AG20443 (cell line): ENCODE data around the gene ISOC2.

ENCODE experiments used
- DNase-seq: peaks from one replicate; pipeline ENCODE4 v3.0.0; 2012; ENCODE audit warnings: low spot score, mixed read lengths

The ISOC2 gene

DNA sequence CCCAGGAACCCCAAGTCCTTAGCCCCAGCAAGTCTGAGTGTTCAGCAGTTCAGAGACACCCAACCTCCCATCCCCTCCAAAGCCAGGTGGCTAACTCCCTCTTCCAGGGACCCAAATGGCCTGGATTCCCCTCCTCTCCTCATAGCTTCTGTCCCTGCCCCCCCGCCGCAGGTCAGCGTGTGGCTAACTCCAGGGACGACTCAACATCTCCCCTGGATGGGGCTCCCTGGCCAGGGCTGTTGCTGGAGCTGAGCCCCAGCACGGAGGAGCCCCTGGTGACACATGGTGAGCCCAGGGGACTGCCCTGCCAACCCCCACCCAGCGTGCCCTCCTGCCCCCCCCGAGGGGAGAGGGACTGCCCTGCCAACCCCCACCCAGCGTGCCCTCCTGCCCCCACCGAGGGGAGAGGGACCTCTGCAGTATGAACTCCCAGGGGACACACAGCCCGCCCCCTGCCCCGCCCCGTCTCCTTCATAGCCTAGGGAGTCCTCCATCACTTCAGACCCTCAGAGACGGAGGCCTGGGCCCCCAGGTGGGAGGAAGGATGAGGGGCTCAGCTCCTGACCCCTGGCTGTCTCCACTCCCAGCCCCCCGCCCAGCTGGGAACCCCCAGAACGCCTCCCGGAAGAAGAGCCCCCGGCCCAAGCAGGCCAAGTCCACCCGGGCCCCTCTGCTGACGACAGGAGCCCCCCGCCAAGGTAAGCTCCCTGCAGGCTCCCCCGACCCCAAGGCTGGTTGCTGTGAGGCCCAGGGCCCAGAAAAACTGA, 28.5 kb upstream of the ISOC2 start:
- DNase-seq = no peak

DNA sequence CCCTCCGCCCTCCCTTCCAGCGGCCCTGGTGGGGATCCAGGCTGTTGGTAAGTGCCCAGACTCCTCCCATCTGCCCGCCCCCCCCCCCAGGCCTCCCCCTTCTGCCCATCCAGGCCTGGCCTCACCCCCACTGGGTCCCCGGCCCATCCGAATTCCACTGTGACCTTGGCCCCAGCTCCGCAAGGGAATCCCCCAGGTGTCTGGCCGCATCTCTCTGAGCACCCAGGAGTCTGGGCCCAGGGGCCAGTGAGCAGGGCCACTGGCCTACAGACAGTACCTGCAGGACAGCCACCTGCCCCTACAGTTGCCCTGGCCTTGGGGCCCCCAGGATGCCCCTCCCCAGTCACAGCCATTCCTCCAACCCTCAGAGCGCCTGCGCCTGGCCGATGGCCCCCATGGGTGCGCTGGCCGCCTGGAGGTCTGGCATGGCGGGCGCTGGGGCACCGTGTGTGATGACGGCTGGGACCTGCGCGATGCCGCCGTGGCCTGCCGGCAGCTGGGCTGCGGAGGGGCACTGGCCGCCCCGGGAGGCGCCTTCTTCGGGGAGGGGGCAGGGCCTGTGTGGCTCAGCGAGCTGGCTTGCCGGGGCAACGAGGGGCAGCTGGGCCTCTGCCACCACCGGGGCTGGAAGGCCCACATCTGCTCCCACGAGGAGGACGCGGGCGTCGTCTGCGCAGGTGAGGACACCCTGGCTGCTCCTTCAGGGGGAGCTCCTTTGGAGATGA, 27.7 kb upstream of the ISOC2 start:
- DNase-seq = peak; percentile 39

DNA sequence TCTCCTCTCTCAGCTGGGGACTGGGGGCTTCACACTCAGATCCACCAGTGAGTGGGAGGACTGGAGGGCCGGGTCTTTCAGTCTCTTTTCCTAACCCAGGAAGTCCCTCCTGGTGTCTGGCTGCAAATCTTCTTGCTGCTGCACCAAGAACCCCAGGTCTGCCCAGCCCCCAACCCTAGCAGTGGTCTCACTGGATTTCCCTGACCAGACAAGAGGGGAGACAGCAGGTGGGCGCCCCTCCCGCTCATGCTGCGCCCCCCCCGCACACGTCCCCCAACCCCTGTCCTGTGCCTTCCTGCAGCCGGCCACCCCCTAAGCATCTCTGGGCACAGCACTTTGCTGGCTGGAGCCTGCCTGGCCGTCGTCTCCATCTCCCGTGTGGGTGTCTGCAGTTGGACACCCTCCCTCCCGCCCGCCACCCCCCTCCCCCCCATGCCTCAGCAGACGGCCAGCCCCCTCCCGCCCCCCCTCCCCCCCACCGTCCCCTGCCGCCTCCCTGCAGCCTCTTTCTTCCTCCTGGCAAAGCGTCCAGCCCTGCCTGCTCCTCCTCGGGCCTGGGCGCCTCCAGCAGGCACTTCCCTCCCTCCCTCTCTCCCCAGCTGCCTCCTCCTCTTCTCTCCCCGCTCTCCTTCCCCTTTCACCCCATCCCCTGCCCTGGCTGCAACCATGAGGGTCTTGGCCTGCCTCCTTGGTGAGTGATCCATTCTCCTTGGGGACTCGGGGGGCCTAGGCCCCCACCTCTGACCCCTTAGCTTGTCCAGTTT, 26.7 kb upstream of the ISOC2 start, which contains the start of gene SSC5D:
SSC5D (plus strand) TSS at position 513 of the 764 bp plus-strand sequence; CDS start at position 667, 154 bp downstream.
- peak; percentile 69 for DNase-seq

DNA sequence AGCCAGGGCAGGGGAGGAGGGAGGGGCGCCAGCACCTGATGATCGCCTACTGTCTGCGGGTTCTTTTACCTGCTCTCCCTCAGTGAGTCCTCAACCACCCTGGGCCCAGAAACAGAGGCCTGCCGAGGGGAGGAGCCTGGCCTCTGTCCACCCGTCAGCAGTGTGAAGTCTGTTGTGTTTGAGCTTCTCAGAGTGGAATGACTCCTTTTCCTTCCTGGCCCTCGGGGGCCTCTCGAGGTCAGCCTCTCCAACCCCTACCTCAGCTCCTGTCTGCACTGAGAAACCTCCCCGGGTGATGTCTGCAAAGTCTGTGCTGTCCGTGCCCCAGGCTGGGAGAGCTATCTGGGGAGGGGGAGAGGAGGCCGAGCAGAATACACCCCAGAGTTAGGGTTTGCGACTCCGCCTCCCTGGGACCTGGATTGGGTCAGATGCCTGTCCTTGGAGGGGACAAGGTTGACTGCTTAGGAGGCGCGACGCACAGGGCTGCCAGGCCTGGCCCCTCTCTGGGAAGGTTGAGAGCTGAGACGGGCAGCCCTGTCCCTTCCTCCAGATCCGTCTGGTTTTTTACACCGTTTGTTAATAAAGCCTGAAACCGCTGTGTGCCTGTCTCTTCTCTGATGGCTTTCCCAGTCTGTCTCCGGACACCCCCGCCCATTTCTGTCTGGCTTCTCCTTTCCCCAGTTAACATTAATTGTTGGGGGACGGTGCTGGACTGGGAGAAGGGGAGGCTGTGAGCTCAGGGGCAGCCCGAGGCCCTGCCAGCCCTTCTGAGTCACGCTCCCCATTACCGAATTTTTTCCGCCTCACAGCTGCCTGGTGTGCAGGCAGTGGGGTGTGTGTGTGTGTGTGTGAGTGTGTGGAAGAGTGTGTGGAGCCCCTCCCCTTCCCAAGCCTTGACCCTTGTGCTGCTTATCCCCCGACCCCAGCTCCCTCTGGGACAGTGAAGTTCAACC, 25.8 kb upstream of the ISOC2 start:
- DNase-seq = peak; percentile 93

DNA sequence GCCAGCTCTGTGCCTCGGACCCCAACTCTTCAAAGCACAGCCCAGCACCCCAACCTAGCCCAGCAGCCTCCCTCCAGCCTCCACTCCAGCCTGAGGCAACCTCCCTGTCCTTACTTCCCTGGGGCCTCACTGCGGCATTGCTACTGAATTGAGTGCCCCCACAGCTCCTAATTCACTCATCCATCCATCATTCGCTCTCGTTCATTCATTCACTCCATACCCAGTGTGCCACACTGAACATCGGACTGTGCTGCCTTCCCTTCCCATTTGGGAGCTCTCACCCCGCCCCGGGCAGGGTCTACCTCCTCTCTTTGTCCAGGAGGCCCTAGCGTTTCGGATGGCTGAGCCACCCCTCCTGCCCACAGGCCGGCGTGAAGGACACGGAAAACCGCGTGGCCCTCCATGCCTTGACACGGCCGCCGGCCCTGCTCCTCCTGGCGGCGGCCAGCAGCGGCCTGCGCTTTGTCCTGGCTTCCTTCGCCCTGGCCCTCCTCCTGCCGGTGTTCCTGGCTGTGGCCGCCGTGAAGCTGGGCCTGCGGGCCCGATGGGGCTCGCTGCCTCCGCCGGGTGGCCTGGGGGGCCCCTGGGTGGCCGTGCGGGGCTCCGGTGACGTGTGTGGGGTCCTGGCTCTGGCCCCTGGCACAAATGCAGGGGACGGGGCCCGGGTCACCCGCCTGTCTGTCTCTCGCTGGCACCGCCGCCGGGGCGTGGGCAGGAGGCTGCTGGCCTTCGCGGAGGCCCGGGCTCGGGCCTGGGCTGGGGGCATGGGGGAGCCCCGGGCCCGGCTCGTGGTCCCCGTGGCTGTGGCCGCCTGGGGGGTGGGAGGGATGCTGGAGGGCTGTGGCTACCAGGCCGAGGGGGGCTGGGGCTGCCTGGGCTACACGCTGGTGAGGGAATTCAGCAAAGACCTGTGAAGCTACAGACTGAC, 24.9 kb upstream of the ISOC2 start:
- peak; percentile 57 for DNase-seq

DNA sequence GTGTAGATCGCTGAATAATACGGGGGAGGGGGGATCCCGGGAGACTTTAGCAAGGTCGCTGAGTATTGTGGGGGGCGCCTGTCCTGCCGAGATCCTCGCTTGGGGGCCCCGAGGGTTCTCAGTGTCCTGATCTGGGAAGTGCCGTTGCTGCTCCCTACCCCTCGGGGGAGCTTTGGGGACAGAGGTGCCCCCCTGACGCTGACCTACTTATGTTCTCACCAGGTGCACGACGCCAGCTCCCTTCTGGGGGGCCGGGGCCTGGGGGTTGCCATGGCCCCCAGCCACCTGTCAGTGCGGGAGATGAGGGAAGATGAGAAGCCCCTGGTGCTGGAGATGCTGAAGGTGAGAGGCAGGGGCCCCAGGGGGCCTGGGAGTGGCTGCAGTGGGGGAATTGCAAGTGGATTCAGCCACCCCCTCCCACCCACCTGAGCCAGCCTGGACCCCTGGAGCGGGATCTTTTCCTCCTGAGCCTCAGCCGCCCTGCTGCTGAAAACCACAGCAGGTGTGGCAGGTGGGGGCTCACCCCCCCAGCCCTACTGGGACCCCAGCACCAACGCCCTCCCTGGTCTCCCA, 24.1 kb upstream of the ISOC2 start:
- no peak for DNase-seq

DNA sequence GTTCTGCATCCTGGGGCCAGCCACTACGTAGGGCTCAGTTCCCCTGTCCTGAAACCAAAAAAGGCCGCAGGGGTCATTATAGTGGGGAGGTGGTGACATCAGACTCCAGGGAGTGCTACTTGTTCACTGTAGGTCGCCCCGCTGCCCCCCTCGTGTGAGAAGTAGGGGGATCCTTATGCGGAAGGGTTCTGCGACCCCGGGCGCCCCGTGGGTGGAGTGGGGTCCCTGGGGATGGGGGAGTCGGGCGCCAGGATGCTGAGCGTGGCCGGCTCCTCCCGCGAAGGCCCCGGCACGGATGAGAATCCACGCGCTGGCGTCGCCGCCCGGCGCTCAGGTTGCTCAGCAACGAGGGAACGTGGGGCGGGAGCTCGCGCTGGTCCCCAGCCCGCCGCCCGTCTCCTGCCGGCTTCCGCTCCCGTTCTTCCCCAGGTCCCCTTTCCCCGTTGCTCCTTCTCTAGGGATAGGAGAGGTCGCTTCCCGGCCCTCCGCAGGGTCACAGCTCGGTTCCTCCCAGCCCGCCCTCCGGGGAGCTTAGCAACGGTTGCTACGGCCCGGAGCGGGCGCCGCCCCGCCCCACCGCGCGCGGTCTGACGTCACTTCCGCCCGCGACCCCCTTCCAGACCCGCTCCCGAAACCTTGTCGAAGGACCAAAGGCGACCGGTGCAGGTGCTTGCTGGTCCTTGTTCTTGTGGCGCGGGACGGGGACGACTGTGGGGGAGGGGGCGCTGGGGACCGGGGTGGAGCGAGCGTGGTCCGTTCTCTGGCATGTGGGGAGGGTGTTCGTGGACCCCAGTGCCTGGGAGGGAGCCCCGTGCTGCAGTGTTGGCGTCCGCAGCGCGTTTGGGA, 23.4 kb upstream of the ISOC2 start, which contains the start of gene NAT14:
NAT14 (plus strand) TSS at position 596 of the 846 bp plus-strand sequence. CDS start 521 bp downstream, outside the sequence.
- peak; percentile 88 for DNase-seq

DNA sequence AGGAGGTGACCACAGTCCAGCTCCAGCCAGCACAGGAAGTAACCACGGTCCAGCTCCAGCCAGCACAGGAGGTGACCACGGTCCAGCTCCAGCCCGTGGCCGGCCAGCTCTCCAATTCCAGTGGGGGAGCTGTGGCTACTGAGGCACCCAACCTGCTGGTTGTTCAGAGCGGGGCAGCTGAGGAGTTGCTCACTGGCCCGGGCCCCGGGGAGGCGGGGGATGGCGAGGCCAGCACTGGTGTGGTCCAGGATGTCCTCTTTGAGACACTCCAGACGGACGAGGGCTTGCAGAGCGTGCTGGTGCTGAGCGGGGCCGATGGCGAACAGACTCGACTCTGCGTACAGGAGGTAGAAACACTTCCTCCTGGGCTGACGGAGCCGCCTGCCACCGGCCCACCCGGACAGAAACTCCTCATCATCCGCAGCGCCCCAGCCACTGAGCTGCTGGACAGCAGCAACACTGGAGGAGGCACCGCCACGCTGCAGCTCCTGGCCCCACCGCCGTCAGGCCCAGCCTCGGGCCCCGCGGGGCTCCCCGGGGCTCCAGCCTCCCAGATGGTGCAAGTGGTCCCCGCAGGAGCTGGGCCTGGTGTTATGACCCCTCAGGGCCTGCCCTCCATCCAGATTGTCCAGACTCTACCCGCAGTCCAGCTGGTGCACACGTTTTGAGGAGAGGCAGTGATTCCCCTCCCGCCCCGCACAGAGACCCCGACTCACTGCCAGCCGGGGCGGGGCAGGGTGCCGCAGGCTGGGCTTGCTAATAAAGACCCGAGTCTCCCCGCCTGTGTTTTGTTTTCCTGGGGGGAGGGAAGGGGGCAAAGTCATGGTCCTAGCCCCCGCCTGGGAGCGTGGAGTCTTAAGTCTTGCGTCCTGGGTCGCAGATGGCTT, 22.5 kb upstream of the ISOC2 start:
- no peak for DNase-seq

DNA sequence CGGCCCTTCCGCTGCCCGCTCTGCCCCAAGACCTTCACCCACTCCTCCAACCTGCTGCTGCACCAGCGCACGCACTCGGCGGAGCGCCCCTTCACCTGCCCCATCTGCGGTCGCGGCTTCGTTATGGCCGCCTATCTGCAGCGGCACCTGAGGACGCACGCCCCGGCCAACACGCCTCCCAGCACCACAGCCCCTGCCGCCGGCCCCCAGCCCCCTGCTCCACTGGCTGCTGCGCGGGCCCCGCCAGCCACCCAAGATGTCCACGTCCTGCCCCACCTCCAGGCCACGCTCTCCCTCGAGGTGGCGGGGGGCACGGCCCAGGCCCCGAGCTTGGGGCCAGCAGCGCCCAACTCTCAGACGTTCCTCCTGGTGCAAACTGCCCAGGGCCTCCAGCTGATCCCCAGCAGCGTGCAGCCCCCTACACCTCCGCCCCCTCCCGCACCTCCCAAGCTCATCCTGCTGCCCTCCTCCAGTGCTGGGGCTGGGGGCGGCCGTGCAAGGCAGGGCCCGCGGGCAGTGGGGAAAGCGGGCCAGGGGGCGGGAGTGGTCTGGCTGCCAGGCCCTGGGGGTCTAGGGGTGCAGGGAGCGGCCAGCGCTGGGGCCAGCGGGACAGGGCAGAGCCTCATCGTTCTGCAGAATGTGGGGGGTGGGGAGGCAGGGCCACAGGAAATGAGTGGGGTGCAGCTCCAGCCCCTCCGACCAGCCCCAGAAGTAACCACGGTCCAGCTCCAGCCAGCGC, 21.7 kb upstream of the ISOC2 start:
- DNase-seq = no peak

DNA sequence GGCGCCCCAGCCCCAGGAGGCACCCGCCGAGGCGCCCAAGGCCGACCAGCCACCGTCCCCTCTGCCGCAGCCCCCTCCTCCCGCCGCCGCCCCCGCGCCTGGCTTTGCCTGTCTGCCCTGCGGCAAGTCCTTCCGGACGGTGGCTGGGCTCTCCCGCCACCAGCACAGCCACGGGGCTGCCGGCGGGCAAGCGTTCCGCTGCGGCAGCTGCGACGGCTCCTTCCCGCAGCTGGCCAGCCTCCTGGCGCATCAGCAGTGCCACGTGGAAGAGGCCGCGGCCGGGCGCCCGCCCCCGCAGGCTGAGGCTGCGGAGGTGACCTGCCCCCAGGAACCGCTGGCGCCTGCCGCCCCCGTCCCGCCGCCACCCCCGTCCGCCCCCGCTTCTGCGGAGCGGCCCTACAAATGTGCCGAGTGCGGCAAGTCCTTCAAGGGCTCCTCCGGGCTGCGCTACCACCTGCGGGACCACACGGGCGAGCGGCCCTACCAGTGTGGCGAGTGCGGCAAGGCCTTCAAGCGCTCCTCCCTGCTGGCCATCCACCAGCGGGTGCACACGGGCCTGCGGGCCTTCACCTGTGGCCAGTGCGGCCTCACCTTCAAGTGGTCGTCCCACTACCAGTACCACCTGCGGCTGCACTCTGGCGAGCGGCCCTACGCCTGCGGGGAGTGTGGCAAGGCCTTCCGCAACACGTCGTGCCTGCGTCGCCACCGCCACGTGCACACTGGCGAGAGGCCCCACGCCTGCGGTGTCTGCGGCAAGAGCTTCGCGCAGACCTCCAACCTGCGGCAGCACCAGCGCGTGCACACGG, 20.9 kb upstream of the ISOC2 start:
- no peak for DNase-seq

DNA sequence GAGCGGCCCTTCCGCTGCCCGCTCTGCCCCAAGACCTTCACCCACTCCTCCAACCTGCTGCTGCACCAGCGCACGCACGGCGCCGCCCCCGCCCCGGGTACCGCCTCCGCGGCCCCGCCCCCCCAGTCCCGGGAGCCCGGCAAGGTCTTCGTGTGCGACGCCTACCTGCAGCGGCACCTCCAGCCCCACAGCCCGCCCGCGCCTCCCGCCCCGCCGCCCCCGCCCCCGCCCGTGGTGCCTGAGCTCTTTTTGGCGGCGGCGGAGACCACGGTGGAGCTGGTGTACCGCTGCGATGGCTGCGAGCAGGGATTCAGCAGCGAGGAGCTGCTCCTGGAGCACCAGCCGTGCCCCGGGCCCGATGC, 20.3 kb upstream of the ISOC2 start:
- no peak for DNase-seq

DNA sequence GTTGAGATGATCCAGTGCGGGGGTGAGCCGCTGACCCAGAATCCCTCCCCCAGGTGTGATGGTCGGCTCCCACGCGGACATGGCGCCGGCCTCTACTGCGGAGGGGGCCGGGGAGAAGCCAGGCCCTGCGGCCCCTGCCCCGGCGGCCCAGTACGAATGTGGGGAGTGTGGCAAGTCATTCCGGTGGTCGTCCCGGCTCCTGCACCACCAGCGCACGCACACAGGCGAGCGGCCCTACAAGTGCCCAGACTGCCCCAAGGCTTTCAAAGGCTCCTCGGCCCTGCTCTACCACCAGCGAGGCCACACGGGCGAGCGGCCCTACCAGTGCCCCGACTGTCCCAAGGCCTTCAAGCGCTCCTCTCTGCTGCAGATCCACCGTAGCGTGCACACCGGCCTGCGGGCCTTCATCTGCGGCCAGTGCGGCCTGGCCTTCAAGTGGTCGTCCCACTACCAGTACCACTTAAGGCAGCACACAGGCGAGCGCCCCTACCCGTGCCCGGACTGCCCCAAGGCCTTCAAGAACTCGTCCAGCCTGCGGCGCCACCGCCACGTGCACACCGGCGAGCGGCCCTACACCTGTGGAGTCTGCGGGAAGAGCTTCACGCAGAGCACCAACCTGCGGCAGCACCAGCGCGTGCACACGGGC, 19.8 kb upstream of the ISOC2 start:
- no peak for DNase-seq

DNA sequence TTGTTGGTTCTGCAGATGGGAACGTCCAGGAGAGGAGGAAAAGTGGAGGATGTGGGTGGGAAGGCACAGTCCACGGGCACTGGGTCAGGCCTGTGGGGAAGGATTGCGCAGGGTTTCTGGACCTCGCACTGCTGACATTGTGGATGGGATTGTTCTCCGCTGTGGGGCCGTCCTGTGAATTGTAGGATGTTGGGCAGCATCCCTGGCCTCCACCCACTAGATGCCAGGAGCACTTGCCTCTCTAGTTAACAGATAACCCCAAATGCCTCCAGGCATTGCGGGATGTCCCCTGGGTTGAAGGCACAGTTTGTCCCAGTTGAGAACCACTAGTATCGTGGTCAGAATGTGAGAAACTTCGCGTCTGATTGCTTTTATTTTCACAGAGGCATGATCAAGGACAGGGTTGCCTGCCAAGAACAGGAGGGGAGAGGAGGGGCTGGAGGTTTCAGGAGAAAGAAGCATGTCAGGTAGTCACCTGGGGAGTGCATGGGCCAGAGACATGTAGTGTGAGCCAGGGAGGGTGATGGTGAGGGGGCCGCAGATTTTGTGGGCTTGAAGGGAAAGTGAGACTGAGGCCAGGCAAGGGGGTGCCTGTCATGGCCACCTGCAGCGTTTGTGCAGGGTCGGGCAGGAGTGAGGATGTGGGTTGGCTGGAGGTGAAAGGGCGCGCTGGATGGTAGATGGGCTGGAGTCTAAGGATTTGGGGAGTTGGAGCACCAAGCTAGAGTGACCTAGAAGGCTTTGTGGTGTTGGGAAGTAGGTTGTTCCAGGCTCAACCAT, 18.2 kb upstream of the ISOC2 start:
- DNase-seq = no peak

DNA sequence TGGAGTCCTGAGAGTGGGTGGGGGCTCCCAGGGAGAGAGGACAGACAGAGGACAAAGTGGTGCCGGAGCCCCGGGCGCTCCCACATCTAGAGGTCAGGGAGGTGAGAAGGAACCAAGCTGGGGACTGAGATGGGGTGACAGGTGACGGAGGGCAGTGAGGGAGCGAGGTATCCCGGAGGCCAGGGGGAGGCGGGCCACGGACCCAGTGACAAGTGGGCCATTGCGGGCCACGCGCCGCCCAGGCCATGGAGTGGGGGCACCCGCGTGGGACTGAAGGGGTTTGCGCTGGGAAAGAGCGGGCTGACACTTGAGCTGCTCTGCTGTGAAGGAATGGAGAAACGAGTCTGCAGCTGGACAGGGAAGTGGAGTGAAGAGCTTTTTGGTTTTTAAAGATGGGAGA, 17.6 kb upstream of the ISOC2 start:
- DNase-seq = no peak

DNA sequence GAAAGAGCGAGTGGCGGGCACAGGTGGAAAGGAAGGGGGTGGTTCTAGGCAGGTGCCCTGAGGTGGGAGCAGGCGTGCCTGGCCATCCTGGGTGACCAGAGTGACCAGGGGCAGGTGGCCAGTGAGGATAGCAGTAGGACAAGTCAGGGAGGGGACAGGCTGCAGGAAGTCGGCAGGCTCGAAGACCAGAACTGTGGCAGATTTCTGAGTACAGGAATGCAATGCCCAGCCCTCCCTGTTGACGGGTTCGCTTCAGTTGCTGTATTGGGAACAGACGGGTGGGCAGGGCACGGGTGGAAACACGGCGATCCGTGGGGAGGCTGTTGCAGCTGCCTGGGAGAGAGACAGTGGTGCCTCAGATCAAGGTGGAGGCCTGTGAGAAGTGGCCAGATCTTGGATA, 16.9 kb upstream of the ISOC2 start:
- no peak for DNase-seq
